ENCODE data around the gene ISLR2.
"Not testable (repeated sequence)": the region's sequence is repeated elsewhere in the genome, so short reads cannot be mapped to it uniquely, and the experiment has no call there.

Gene ISLR2

GRCh38 chr15:74130155-74130848 lies at the start of gene ISLR2:
ISLR2 (plus strand) TSS chr15:74130586; CDS start chr15:74132755, 2,169 bp downstream.
- DNase-seq, result no peak

GRCh38 chr15:74082450-74082849 lies 47.9 kb upstream of the ISLR2 start, which contains the start of gene GOLGA6A:
GOLGA6A (minus strand) TSS chr15:74082550; CDS start chr15:74082509, 41 bp downstream.
- DNase-seq, result not testable (repeated sequence)

GRCh38 chr15:74094567-74094966 lies 35.8 kb upstream of the ISLR2 start:
- DNase-seq, result not testable (repeated sequence)

GRCh38 chr15:74095610-74096009 lies 34.8 kb upstream of the ISLR2 start:
- not testable (repeated sequence) for DNase-seq

- DNase-seq, result not testable (repeated sequence)
Measured at GRCh38 chr15:74096753-74097474, 33.5 kb upstream of the ISLR2 start.

GRCh38 chr15:74099963-74100733 lies 30.2 kb upstream of the ISLR2 start:
- peak; percentile 95 for DNase-seq

- no peak for DNase-seq
Measured at GRCh38 chr15:74108111-74108510, 22.3 kb upstream of the ISLR2 start.

- not testable (repeated sequence) for DNase-seq
Measured at GRCh38 chr15:74108611-74109010, 21.8 kb upstream of the ISLR2 start.

GRCh38 chr15:74109713-74110112 lies 20.7 kb upstream of the ISLR2 start:
- DNase-seq, result no peak

- no peak for DNase-seq
Measured at GRCh38 chr15:74120426-74120825, 10.0 kb upstream of the ISLR2 start.

GRCh38 chr15:74121039-74121438 lies 9.3 kb upstream of the ISLR2 start:
- DNase-seq, result no peak

- DNase-seq, result no peak
Measured at GRCh38 chr15:74121858-74122257, 8.5 kb upstream of the ISLR2 start.

- DNase-seq, result no peak
Measured at GRCh38 chr15:74122403-74123130, 7.8 kb upstream of the ISLR2 start.

- no peak for DNase-seq
Measured at GRCh38 chr15:74123131-74123429, 7.3 kb upstream of the ISLR2 start.

GRCh38 chr15:74123658-74124057 lies 6.7 kb upstream of the ISLR2 start:
- no peak for DNase-seq

- no peak for DNase-seq
Measured at GRCh38 chr15:74124196-74124595, 6.2 kb upstream of the ISLR2 start.

- peak; percentile 45 for DNase-seq
Measured at GRCh38 chr15:74124759-74125158, 5.6 kb upstream of the ISLR2 start.

GRCh38 chr15:74127255-74127953 lies 3.0 kb upstream of the ISLR2 start:
- peak; percentile 82 for DNase-seq

GRCh38 chr15:74127954-74128784 lies 2.2 kb upstream of the ISLR2 start:
- DNase-seq, result no peak

GRCh38 chr15:74128785-74129585 lies 1.4 kb upstream of the ISLR2 start:
- no peak for DNase-seq

Measured in fibroblast of upper back skin (primary cell).